Measurements from ENCODE around the gene CLIP1. TPM values are rescaled to one million over a fixed set of nuclear protein-coding genes. Genes with fewer than 3 reads are reported as not detected.

Gene CLIP1
- total RNA-seq, 1 donor from 2014 or later = 59.1 TPM

GRCh38 chr12:122298071-122298748 lies 124.3 kb downstream of the CLIP1 start:
- no peak overlapping the region for H3K27ac Mint-ChIP-seq
- H3K9me3 Mint-ChIP-seq = no peaks in the 10 kb centered on the region
- no peaks in the 10 kb centered on the region for H3K27me3 Mint-ChIP-seq
- H3K4me1 Mint-ChIP-seq (ENCODE audit: unreplicated experiment) = no peaks in the 10 kb centered on the region
- DNase-seq (ENCODE audit: extremely low spot score, unreplicated experiment) = no peak
- no peak overlapping the region for H3K4me3 Mint-ChIP-seq
- TF ChIP-seq CTCF (conservative IDR thresholded peaks at IDR 0.05) = no peak
- peaks cover 7% of the 10 kb centered on the region for H3K36me3 Mint-ChIP-seq

GRCh38 chr12:122297494-122297893 lies 125.0 kb downstream of the CLIP1 start:
- TF ChIP-seq CTCF (conservative IDR thresholded peaks at IDR 0.05) = no peak
- H3K27ac Mint-ChIP-seq = no peak overlapping the region
- H3K9me3 Mint-ChIP-seq = no peaks in the 10 kb centered on the region
- peaks cover 7% of the 10 kb centered on the region for H3K36me3 Mint-ChIP-seq
- no peaks in the 10 kb centered on the region for H3K27me3 Mint-ChIP-seq
- H3K4me1 Mint-ChIP-seq (ENCODE audit: unreplicated experiment) = no peaks in the 10 kb centered on the region
- no peak for DNase-seq (ENCODE audit: extremely low spot score, unreplicated experiment)
- no peak overlapping the region for H3K4me3 Mint-ChIP-seq

GRCh38 chr12:122295877-122296276 lies 126.6 kb downstream of the CLIP1 start:
- H3K9me3 Mint-ChIP-seq = no peaks in the 10 kb centered on the region
- no peak overlapping the region for H3K4me3 Mint-ChIP-seq
- DNase-seq (ENCODE audit: extremely low spot score, unreplicated experiment) = no peak
- no peaks in the 10 kb centered on the region for H3K4me1 Mint-ChIP-seq (ENCODE audit: unreplicated experiment)
- TF ChIP-seq CTCF (conservative IDR thresholded peaks at IDR 0.05) = no peak
- H3K27ac Mint-ChIP-seq = no peak overlapping the region
- H3K27me3 Mint-ChIP-seq = no peaks in the 10 kb centered on the region
- H3K36me3 Mint-ChIP-seq = peaks cover 10% of the 10 kb centered on the region

GRCh38 chr12:122293081-122293480 lies 129.4 kb downstream of the CLIP1 start:
- Mint-ChIP-seq H3K9me3 (no peaks in the 10 kb centered on the region), H3K27me3 (no peaks in the 10 kb centered on the region), H3K4me3 (no peak overlapping the region), H3K36me3 (peaks cover 10% of the 10 kb centered on the region), H3K27ac (no peak overlapping the region), H3K4me1 (ENCODE audit: unreplicated experiment) (no peaks in the 10 kb centered on the region)
- no peak for TF ChIP-seq CTCF (conservative IDR thresholded peaks at IDR 0.05)
- no peak for DNase-seq (ENCODE audit: extremely low spot score, unreplicated experiment)

- no peaks in the 10 kb centered on the region for H3K9me3 Mint-ChIP-seq
- no peak overlapping the region for H3K4me3 Mint-ChIP-seq
- H3K27ac Mint-ChIP-seq = no peak overlapping the region
- H3K36me3 Mint-ChIP-seq = peaks cover 13% of the 10 kb centered on the region
- no peak for TF ChIP-seq CTCF (conservative IDR thresholded peaks at IDR 0.05)
- no peak for DNase-seq (ENCODE audit: extremely low spot score, unreplicated experiment)
- H3K4me1 Mint-ChIP-seq (ENCODE audit: unreplicated experiment) = no peaks in the 10 kb centered on the region
- no peaks in the 10 kb centered on the region for H3K27me3 Mint-ChIP-seq
Observed at GRCh38 chr12:122291431-122291830, 131.0 kb downstream of the CLIP1 start.

Measured in type B pancreatic cell (in vitro differentiated cells).